Naive thymus-derived CD4-positive, alpha-beta T cell (primary cell): ENCODE results near the gene SGTA. TPM values are rescaled to one million over a fixed set of nuclear protein-coding genes. Genes with fewer than 3 reads are reported as not detected.

Experiments used
- ATAC-seq: fragments of 150-1000 bp; cut with Tn5 transposase; 2 replicates; pipeline ENCODE4 v1.10.0; 2021; ENCODE audit warnings: mild to moderate bottlenecking, moderate library complexity
- CTCF ChIA-PET: fragments of 350-600 bp; sonication (Branson Sonifier 250); formaldehyde crosslinking; loops from one replicate; lab custom pipeline; 2021; ENCODE audit warnings: antibody characterized with exemption; lab: Charles Lee
- POLR2A ChIA-PET: fragments of 350-600 bp; sonication (Branson Sonifier 250); formaldehyde crosslinking; loops from one replicate; lab custom pipeline; 2021; ENCODE audit warnings: antibody characterized with exemption, inconsistent platforms; lab: Charles Lee
- DNase-seq, 9 donors: peaks; one replicate each; pipeline versions ENCODE4 v3.0.0 to v3.0.0-alpha.2; 2020 to 2022; ENCODE audit warnings: mixed read lengths in 1 of 9
- H3K27ac ChIP-seq: one replicate; pipeline ENCODE4 v1.7.0; 2013; ENCODE audit warnings: mild to moderate bottlenecking, low read depth, low read length, moderate library complexity
- H3K27me3 ChIP-seq, 2 donors: one replicate each; pipeline ENCODE4 v1.7.0; 2013; ENCODE audit warnings: low read length in 2 of 2, mild to moderate bottlenecking in 2 of 2, moderate library complexity in 2 of 2; ENCODE audit not compliant: control insufficient read depth in 2 of 2, insufficient read depth in 2 of 2
- H3K36me3 ChIP-seq, 3 experiments: 1 replicate in 2 of 3; 2 replicates in 1 of 3; pipeline ENCODE4 v1.7.0; 2013; ENCODE audit warnings: low read length in 3 of 3, mild to moderate bottlenecking in 3 of 3, moderate library complexity in 1 of 3; ENCODE audit not compliant: insufficient read depth in 3 of 3, control insufficient read depth in 2 of 3
- H3K4me1 ChIP-seq, 2 donors: one replicate each; pipeline ENCODE4 v1.7.0; 2013; ENCODE audit warnings: low read length in 2 of 2, mild to moderate bottlenecking in 2 of 2, moderate library complexity in 1 of 2; ENCODE audit not compliant: control insufficient read depth in 2 of 2, insufficient read depth in 2 of 2
- H3K4me3 ChIP-seq: 2 replicates; pipeline ENCODE4 v1.7.0; 2013; ENCODE audit warnings: mild to moderate bottlenecking, low read length
- H3K9me3 ChIP-seq, 3 experiments: 1 replicate in 2 of 3; 2 replicates in 1 of 3; pipeline ENCODE4 v1.7.0; 2013; ENCODE audit warnings: low read length in 3 of 3; ENCODE audit not compliant: control insufficient read depth in 2 of 3
- H3K27ac Mint-ChIP-seq, 9 donors: one replicate each; pipeline ENCODE4 v1.8.0; 2020 to 2022; ENCODE audit warnings: mixed read lengths in 9 of 9, mild to moderate bottlenecking in 8 of 9, moderate library complexity in 5 of 9, inconsistent platforms in 2 of 9
- H3K27me3 Mint-ChIP-seq, 5 donors: one replicate each; pipeline ENCODE4 v1.8.0; 2021 to 2022; ENCODE audit warnings: mixed read lengths in 5 of 5, mild to moderate bottlenecking in 1 of 5
- H3K36me3 Mint-ChIP-seq, 5 donors: one replicate each; pipeline ENCODE4 v1.8.0; 2020 to 2022; ENCODE audit warnings: mixed read lengths in 5 of 5, mild to moderate bottlenecking in 3 of 5, inconsistent platforms in 1 of 5
- H3K4me1 Mint-ChIP-seq, 7 donors: one replicate each; pipeline ENCODE4 v1.8.0; 2020 to 2022; ENCODE audit warnings: mixed read lengths in 7 of 7, mild to moderate bottlenecking in 3 of 7, inconsistent platforms in 1 of 7
- H3K4me3 Mint-ChIP-seq, 10 donors: one replicate each; pipeline ENCODE4 v1.8.0; 2020 to 2022; ENCODE audit warnings: mild to moderate bottlenecking in 10 of 10, mixed read lengths in 10 of 10, moderate library complexity in 6 of 10, inconsistent platforms in 2 of 10
- H3K9me3 Mint-ChIP-seq, 11 donors: one replicate each; pipeline ENCODE4 v1.8.0; 2020 to 2022; ENCODE audit warnings: mixed read lengths in 11 of 11, mild to moderate bottlenecking in 4 of 11, inconsistent platforms in 1 of 11, moderate library complexity in 1 of 11
- intact Hi-C, 2 donors: fragments of 100-400 bp; cut with micrococcal nuclease; formaldehyde crosslinking; loops; one replicate each; pipeline ENCODE4 v1.15.1; 2023
- polyA plus RNA-seq, 2 donors: library from polyadenylated mRNA; unstranded; fragments of 300-500 nt; fragmentation: Illumina TruSeq; gene quantifications; one replicate each; pipeline ENCODE4 v1.2.3, GENCODE V29; 2021
- total RNA-seq, 6 experiments: library from RNA in 5 of 6; stranded (reverse) in 5 of 6; gene quantifications; 1 replicate in 5 of 6; 2 replicates in 1 of 6; pipeline ENCODE4 v1.2.3 and lab custom pipeline; 2021 to 2026

The SGTA gene
- total RNA-seq (10 to 100 TPM; 32.2 to 47.8 (median 37.9) TPM), polyA plus RNA-seq (10 to 100 TPM; 25.3 to 40.9 TPM), total RNA-seq (lab: John Stamatoyannopoulos, UW) (38.5 reads per million, percentile 65 among the genes with 10 or more reads in this experiment)

DNA sequence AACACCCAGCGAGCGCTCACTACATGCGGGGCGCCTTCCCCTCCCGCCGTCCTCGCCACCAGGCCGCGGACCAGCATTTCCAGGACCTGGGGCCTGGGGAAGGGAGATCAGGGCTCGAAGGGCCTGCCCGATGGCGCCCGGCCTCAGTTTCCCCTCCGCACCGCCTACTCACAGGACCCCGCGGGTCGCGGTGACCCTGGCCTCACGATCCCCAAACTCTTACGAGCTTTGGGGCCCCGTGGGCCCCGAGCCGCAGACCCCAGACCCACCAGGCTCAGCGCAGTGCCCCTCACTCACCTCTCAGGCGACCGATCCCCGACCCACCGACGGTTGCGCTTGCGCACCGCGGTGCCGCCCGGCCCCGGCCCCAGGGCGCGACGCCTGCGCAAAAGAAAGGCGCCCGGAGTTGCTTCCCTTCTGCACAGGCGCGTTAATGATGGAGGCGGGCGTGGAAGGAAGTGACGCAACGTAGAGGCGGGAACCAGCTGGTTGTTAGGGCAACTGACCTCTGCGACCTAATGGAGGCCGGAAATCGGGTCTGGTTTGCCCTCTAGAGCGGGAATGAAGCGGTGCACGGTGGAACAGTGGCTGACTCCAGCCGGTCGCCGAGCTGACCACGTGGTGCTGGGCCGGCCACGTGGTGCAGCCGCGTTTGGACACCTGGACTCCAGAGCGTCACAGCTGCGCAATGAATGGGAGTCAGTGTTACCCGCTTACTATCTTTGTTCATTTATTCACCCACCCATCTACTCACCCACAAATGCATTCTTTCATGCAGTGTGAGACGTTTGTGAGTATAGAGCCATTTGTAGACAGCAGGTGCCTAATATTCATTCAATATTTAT lies at the start of gene SGTA:
SGTA (minus strand) TSS at position 338 of the 845 bp plus-strand sequence. CDS start 14,205 bp downstream, outside the sequence.
- Mint-ChIP-seq H3K9me3 (no peaks in the 10 kb centered on the region), H3K4me1 (peaks cover 29 to 64% (median 51%) of the 10 kb centered on the region in 7 donors), H3K27ac (peak within 1 kb of the TSS; percentile 78 to 97 (median 92)), H3K4me3 (peak within 1 kb of the TSS; percentile 83 to 98 (median 88)), H3K27me3 (no peaks in the 10 kb centered on the region), H3K36me3 (no peaks in the 10 kb centered on the region)
- Histone ChIP-seq H3K4me1 (peaks cover 33 to 35% of the 10 kb centered on the region in 2 donors), H3K9me3 (no peaks in the 10 kb centered on the region), H3K27ac (peak within 1 kb of the TSS; percentile 95), H3K27me3 (no peaks in the 10 kb centered on the region), H3K36me3 (peaks cover 0 to 9% (median 0%) of the 10 kb centered on the region in 3 experiments), H3K4me3 (peak within 1 kb of the TSS; percentile 90)
- ChIA-PET POLR2A (interaction anchor here (0.7 to 1.3 kb wide), 5 partner anchors 11 to 76 kb away, joined by 3 to 4 read pairs (median 3); partner anchors contain the start of gene ZNF555), CTCF (interaction anchor here (0.6 to 1.1 kb wide), 3 partner anchors 42 to 887 kb away, joined by 3 to 7 read pairs (median 4); no protein-coding TSS in a partner anchor)
- ATAC-seq (peak; percentile 73), DNase-seq (peak; percentile 82 to 97 (median 95))
- intact Hi-C loops: loop anchor here (1.0 to 10.0 kb wide), 7 partner anchors 36 to 774 kb away; partner anchors contain the start of genes DOHH (in 1 of the 2), DOT1L (in 1 of the 2), FZR1 (in 1 of the 2) and MFSD12 (in 1 of the 2)

DNA sequence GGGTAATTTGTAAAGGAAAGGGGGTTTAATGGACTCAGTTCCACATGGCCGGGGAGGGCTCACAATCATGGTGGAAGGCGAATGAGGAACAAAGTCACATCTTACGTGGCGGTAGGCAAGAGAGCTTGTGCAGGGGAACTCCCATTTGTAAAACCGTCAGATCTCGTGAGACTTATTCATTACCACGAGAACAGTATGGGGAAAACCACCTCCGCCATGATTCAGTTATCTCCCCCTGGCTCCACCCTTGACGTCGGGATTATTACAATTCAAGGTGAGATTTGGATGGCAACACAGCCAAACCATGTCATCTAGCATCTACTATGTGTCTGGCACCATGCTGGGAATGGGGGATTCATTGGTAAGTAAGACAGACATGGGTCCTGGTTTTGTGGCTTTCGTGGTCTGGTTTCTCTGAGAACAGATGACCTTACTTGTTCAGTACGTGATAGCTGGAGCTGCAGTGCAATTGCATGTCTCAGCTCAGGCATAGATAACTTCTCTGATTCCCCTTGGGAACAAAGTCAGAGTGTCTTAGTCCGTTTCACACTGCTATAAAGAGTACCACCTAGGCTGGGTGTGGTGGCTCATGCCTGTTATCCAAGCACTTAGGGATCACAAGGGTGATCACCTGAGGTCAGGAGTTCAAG lies 44.9 kb upstream of the SGTA start:
- Mint-ChIP-seq H3K27ac (no peak overlapping the region), H3K4me1 (peaks cover 0 to 5% (median 0%) of the 10 kb centered on the region in 7 donors), H3K27me3 (no peaks in the 10 kb centered on the region), H3K4me3 (no peak overlapping the region), H3K36me3 (peaks cover 11 to 50% (median 36%) of the 10 kb centered on the region in 5 donors), H3K9me3 (peaks cover 0 to 46% (median 20%) of the 10 kb centered on the region in 11 donors)
- Histone ChIP-seq H3K27me3 (no peaks in the 10 kb centered on the region), H3K9me3 (peaks cover 0 to 21% (median 0%) of the 10 kb centered on the region in 3 experiments), H3K4me3 (no peak overlapping the region), H3K4me1 (no peaks in the 10 kb centered on the region), H3K27ac (no peak overlapping the region), H3K36me3 (peaks cover 0 to 33% (median 6%) of the 10 kb centered on the region in 3 experiments)
- ChIA-PET CTCF (interaction anchor here (1.6 kb wide), 1 partner anchor 15 kb away, joined by 3 read pairs; no protein-coding TSS in a partner anchor), POLR2A (no interaction called here)
- intact Hi-C loops: no loop called here
- ATAC-seq (no peak), DNase-seq (no peak)

DNA sequence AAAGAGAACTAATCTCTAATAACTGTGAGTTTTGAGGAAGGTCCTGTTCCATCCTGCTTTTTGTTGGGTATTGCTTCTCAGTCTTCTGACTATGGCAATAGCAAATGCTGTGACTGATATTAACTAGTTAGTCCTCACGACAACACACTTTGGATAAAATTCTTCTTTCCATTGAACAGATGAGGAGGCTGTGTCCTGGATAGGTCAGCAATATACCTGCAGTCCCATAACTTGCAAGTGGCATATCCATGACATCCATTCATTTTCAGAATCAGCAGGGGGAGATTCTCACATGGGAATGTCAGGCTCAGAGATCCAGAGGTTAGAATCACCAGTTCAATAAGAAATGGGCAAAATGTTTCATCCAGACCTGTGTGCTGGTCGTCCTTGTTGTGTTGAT lies 43.9 kb upstream of the SGTA start:
- Histone ChIP-seq H3K9me3 (peaks cover 0 to 12% (median 0%) of the 10 kb centered on the region in 3 experiments), H3K36me3 (peaks cover 0 to 28% (median 0%) of the 10 kb centered on the region in 3 experiments), H3K4me1 (no peaks in the 10 kb centered on the region), H3K4me3 (no peak overlapping the region), H3K27me3 (no peaks in the 10 kb centered on the region), H3K27ac (no peak overlapping the region)
- intact Hi-C loops: no loop called here
- Mint-ChIP-seq H3K4me1 (peaks cover 0 to 5% (median 0%) of the 10 kb centered on the region in 7 donors), H3K4me3 (no peak overlapping the region), H3K27ac (no peak overlapping the region), H3K9me3 (peaks cover 0 to 36% (median 11%) of the 10 kb centered on the region in 11 donors), H3K27me3 (no peaks in the 10 kb centered on the region), H3K36me3 (peaks cover 6 to 44% (median 27%) of the 10 kb centered on the region in 5 donors)
- ATAC-seq (no peak), DNase-seq (no peak)
- ChIA-PET POLR2A (interaction anchor here (0.6 kb wide), 1 partner anchor 9 kb away, joined by 3 read pairs; no protein-coding TSS in a partner anchor), CTCF (no interaction called here)

GRCh38 chr19:2824129-2824528 lies 41.1 kb upstream of the SGTA start:
- Mint-ChIP-seq H3K4me1 (peaks cover 2 to 19% (median 5%) of the 10 kb centered on the region in 7 donors), H3K36me3 (peaks cover 6 to 38% (median 27%) of the 10 kb centered on the region in 5 donors), H3K27me3 (no peaks in the 10 kb centered on the region), H3K4me3 (no peak overlapping the region), H3K27ac (no peak overlapping the region), H3K9me3 (peaks cover 0 to 21% (median 6%) of the 10 kb centered on the region in 11 donors)
- ChIA-PET CTCF (interaction anchor here (0.6 to 1.2 kb wide), 4 partner anchors 12 to 45 kb away, joined by 3 read pairs; no protein-coding TSS in a partner anchor), POLR2A (no interaction called here)
- Histone ChIP-seq H3K36me3 (peaks cover 0 to 28% (median 0%) of the 10 kb centered on the region in 3 experiments), H3K4me1 (peaks cover 3 to 4% of the 10 kb centered on the region in 2 donors), H3K27ac (no peak overlapping the region), H3K27me3 (no peaks in the 10 kb centered on the region), H3K9me3 (no peaks in the 10 kb centered on the region), H3K4me3 (no peak overlapping the region)
- intact Hi-C loops: no loop called here
- ATAC-seq (no peak), DNase-seq (no peak)

DNA sequence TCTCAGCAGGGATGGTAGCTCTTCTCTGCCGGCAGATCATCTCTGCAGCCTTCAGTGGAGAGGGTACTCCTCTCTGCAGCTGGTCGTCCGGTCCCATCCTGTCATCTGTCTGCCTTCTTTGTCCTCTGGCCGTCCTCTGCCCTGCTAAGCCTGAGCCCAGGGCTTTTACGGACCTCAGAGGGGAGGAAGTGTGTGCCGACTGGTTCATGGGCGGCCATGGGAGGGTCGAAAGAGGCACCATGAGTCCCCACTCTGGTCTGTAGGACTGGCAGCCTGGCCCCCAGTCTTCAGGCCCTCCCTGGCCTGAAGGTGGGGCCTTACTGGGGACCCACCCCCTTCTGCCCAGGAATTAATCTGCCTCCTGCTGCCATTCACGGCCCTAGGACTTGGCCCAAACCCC lies 40.6 kb upstream of the SGTA start:
- H3K4me1 ChIP-seq: peaks cover 3 to 4% of the 10 kb centered on the region in 2 donors
- no peak for ATAC-seq

More for the DNA sequence above, 40.6 kb upstream of the SGTA start:
- H3K36me3 Mint-ChIP-seq: peaks cover 6 to 36% (median 25%) of the 10 kb centered on the region in 5 donors
- DNase-seq: no peak
- Histone ChIP-seq H3K9me3 (no peaks in the 10 kb centered on the region), H3K27ac (no peak overlapping the region), H3K36me3 (peaks cover 0 to 27% (median 0%) of the 10 kb centered on the region in 3 experiments), H3K4me3 (no peak overlapping the region), H3K27me3 (no peaks in the 10 kb centered on the region)
- peaks cover 2 to 19% (median 5%) of the 10 kb centered on the region in 7 donors for H3K4me1 Mint-ChIP-seq
- H3K9me3 Mint-ChIP-seq: peaks cover 0 to 20% (median 6%) of the 10 kb centered on the region in 11 donors
- CTCF ChIA-PET: interaction anchor here (0.6 to 1.0 kb wide), 2 partner anchors 14 to 17 kb away, joined by 3 read pairs; no protein-coding TSS in a partner anchor
- no peaks in the 10 kb centered on the region for H3K27me3 Mint-ChIP-seq
- intact Hi-C loops: no loop called here
- POLR2A ChIA-PET: interaction anchor here (0.6 kb wide), 1 partner anchor 50 kb away, joined by 3 read pairs; no protein-coding TSS in a partner anchor
- H3K27ac Mint-ChIP-seq: peak overlapping the region in 1 of 9 donors; percentile 54
- no peak overlapping the region for H3K4me3 Mint-ChIP-seq
